Measurements from ENCODE around the gene NANOS3. TPM values are rescaled to one million over a fixed set of nuclear protein-coding genes. Genes with fewer than 3 reads are reported as not detected.
A peak's percentile ranks its signal among the peaks of the same experiment; 100 is the strongest.

The NANOS3 gene
- total and polyA plus RNA-seq, 9 of the 15 experiments (the other 6 are each of a cell fraction or from before 2014, with no cell fraction given): not detected

- TF ChIP-seq FOXP4 (CRISPR knock-in tag; IDR thresholded peaks at IDR 0.05; ENCODE audit: borderline replicate concordance) (no peak), LARP7 (IDR thresholded peaks at IDR 0.05) (no peak), MAFF (IDR thresholded peaks at IDR 0.05; ENCODE audit: low read length) (no peak), RBFOX2 (IDR thresholded peaks at IDR 0.05; ENCODE audit: low read depth, low read length) (peak; percentile 72), POLR2G (IDR thresholded peaks at IDR 0.05; ENCODE audit: low read depth, low read length) (peak; percentile 83), FOXA1 (IDR thresholded peaks at IDR 0.05; ENCODE audit: borderline replicate concordance) (no peak), CLOCK (CRISPR knock-in tag; IDR thresholded peaks at IDR 0.05; ENCODE audit: borderline replicate concordance) (no peak), NFE2 (IDR thresholded peaks at IDR 0.05; ENCODE audit: low read depth) (no peak), NR1H2 (CRISPR knock-in tag; IDR thresholded peaks at IDR 0.05) (0 out of 2 replicates have a peak, but pooled peaks have one; percentile 65), HNRNPLL (IDR thresholded peaks at IDR 0.05; ENCODE audit: low read depth, low read length, poor library complexity, severe bottlenecking) (no peak), SLC30A9 (CRISPR knock-in tag; IDR thresholded peaks at IDR 0.05) (no peak), ERF (CRISPR knock-in tag; IDR thresholded peaks at IDR 0.05) (0 out of 2 replicates have a peak, but pooled peaks have one; percentile 12), BRCA1 (IDR thresholded peaks at IDR 0.05) (no peak), BRCA1 (CRISPR knock-in tag; IDR thresholded peaks at IDR 0.05) (no peak)
Measured at GRCh38 chr19:13841086-13841961, 35.6 kb upstream of the NANOS3 start (continued).
